ENCODE results near the gene TMEM161A. TPM values are rescaled to one million over a fixed set of nuclear protein-coding genes. Genes with fewer than 3 reads are reported as not detected.

The TMEM161A gene
- total and polyA plus RNA-seq, 2 of the 13 experiments (the other 11 are each of a cell fraction or from before 2014, with no cell fraction given): 25.9 to 31.4 TPM

GRCh38 chr19:19171821-19172532 lies 33.7 kb upstream of the TMEM161A start (continued):
- no peak for TF ChIP-seq SKIL (CRISPR knock-in tag; IDR thresholded peaks at IDR 0.05; ENCODE audit: borderline replicate concordance)
- TF ChIP-seq CEBPG (CRISPR knock-in tag; IDR thresholded peaks at IDR 0.05): peak; percentile 99
- no peak for TF ChIP-seq POLR2AphosphoS5 (IDR thresholded peaks at IDR 0.05; ENCODE audit: low read depth, low read length)
- TF ChIP-seq RAD51 (IDR thresholded peaks at IDR 0.05; ENCODE audit: borderline replicate concordance): no peak
- no peak for TF ChIP-seq ZNF639 (CRISPR knock-in tag; conservative IDR thresholded peaks at IDR 0.05)
- no peak for TF ChIP-seq ZNF577 (CRISPR knock-in tag; IDR thresholded peaks at IDR 0.05; ENCODE audit: borderline replicate concordance, low read depth)
- TF ChIP-seq USF2 (IDR thresholded peaks at IDR 0.05; ENCODE audit: low read depth, low read length): no peak
- TF ChIP-seq USF2 (CRISPR knock-in tag; IDR thresholded peaks at IDR 0.05; ENCODE audit: borderline replicate concordance): no peak
- TF ChIP-seq GTF3A (CRISPR knock-in tag; conservative IDR thresholded peaks at IDR 0.05): no peak
- peak; percentile 57; the same call in 1 of the 2 replicates for TF ChIP-seq IRF9 (CRISPR knock-in tag; IDR thresholded peaks at IDR 0.05; ENCODE audit: borderline replicate concordance)
- no peak for TF ChIP-seq TBP (CRISPR knock-in tag; IDR thresholded peaks at IDR 0.05)
- no peak for TF ChIP-seq REL (CRISPR knock-in tag; conservative IDR thresholded peaks at IDR 0.05)
- no peak for TF ChIP-seq SNRNP70 (IDR thresholded peaks at IDR 0.05; ENCODE audit: low read depth, low read length)
- TF ChIP-seq MIXL1 (CRISPR knock-in tag; IDR thresholded peaks at IDR 0.05): no peak
- TF ChIP-seq ZFAT (CRISPR knock-in tag; conservative IDR thresholded peaks at IDR 0.05): no peak
- no peak for TF ChIP-seq GZF1 (CRISPR knock-in tag; IDR thresholded peaks at IDR 0.05)
- no peak for TF ChIP-seq ATF6 (CRISPR knock-in tag; conservative IDR thresholded peaks at IDR 0.05)
- no peak for TF ChIP-seq NR3C1 (CRISPR knock-in tag; IDR thresholded peaks at IDR 0.05)
- peak; percentile 62 for TF ChIP-seq BCL6 (CRISPR knock-in tag; IDR thresholded peaks at IDR 0.05)
- TF ChIP-seq PLRG1 (conservative IDR thresholded peaks at IDR 0.05): no peak
- TF ChIP-seq ZNF414 (CRISPR knock-in tag; IDR thresholded peaks at IDR 0.05): no peak
- no peak for TF ChIP-seq ZNF383 (CRISPR knock-in tag; IDR thresholded peaks at IDR 0.05; ENCODE audit: borderline replicate concordance)
